ENCODE data around the gene ZFX. TPM values are rescaled to one million over a fixed set of nuclear protein-coding genes. Genes with fewer than 3 reads are reported as not detected.

The ZFX gene
- total and polyA plus RNA-seq, 2 of the 8 experiments (the other 6 are each of a cell fraction or from before 2014, with no cell fraction given) = 2.8 to 22.0 TPM

DNA sequence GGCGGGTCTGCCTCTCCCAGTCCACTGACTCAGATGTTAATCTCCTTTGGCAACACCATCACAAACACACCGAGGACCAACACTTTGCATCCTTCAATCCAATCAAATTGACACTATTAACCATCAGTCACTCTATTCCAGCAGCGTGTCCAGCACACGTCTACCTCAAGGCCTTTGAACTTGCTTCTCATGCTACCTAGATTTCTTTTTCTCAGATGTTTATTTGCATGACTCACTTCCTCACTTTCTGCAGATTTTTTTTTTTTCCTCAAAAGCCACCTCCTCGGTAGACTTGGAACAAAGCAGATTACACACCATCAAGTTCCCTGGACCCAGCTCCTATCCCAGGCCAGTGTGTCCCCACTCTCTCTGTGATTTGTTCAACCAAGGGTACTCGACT, 114.9 kb downstream of the ZFX start:
- Histone ChIP-seq H3K4ac (replicated peaks; ENCODE audit: insufficient read length, low read depth, low read length) (no peak overlapping the region), H3K18ac (ENCODE audit: extremely low read depth, low read length) (no peak overlapping the region), H4K20me1 (replicated peaks in 1 of 2; ENCODE audit: control insufficient read depth in 1 of 2, insufficient read depth in 2 of 2, low read length in 2 of 2) (no peaks in the 10 kb centered on the region), H4K5ac (ENCODE audit: insufficient read length, low read depth, low read length) (no peak overlapping the region), H3K14ac (ENCODE audit: insufficient read length) (no peak overlapping the region), H3K4me3 (ENCODE audit: extremely low read depth in 1 of 4, insufficient read depth in 2 of 4, low read depth in 3 of 4, low read length in 4 of 4) (no peak overlapping the region), H3K79me1 (ENCODE audit: low read depth, low read length) (no peaks in the 10 kb centered on the region), H3K27ac (ENCODE audit: low read depth, low read length) (no peak overlapping the region), H3K27me3 (replicated peaks in 1 of 4; ENCODE audit: control insufficient read depth in 3 of 4, extremely low read depth in 1 of 4, insufficient read depth in 3 of 4, low read length in 3 of 4) (no peaks in the 10 kb centered on the region), H3K4me1 (replicated peaks in 1 of 4; ENCODE audit: control insufficient read depth in 3 of 4, insufficient read depth in 4 of 4, low read length in 3 of 4) (no peaks in the 10 kb centered on the region), H2BK20ac (ENCODE audit: low read length) (no peak overlapping the region), H2AFZ (ENCODE audit: low read length) (no peak overlapping the region), H3K9me3 (ENCODE audit: insufficient read depth in 2 of 2, low read depth in 1 of 2, low read length in 1 of 2) (no peaks in the 10 kb centered on the region), H3K36me3 (ENCODE audit: control insufficient read depth in 2 of 4, insufficient read depth in 4 of 4, low read length in 3 of 4) (no peaks in the 10 kb centered on the region), H3K56ac (replicated peaks; ENCODE audit: insufficient read length, low read depth, low read length) (no peak overlapping the region), H2BK5ac (ENCODE audit: low read depth, low read length) (no peak overlapping the region), H4K8ac (ENCODE audit: extremely low read depth, insufficient read depth, low read length) (no peak overlapping the region), H2BK120ac (replicated peaks; ENCODE audit: low read depth, low read length) (no peak overlapping the region), H3K23me2 (ENCODE audit: low read depth, low read length) (no peaks in the 10 kb centered on the region), H2BK12ac (ENCODE audit: low read depth, low read length) (no peak overlapping the region), H2AK5ac (ENCODE audit: low read depth, low read length) (no peak overlapping the region), H3K4me2 (ENCODE audit: insufficient read depth in 1 of 2, low read depth in 2 of 2, low read length in 2 of 2) (no peak overlapping the region), H2BK15ac (ENCODE audit: low read length) (no peak overlapping the region), H3K23ac (ENCODE audit: insufficient read length) (no peak overlapping the region), H4K91ac (replicated peaks; ENCODE audit: insufficient read length, low read length) (no peak overlapping the region), H3K79me2 (ENCODE audit: control insufficient read depth in 1 of 2, insufficient read depth in 2 of 2, low read length in 2 of 2) (no peaks in the 10 kb centered on the region), H3K9ac (replicated peaks in 1 of 4; ENCODE audit: extremely low read depth in 1 of 4, low read depth in 3 of 4, low read length in 3 of 4) (no peak overlapping the region)
- no peak for DNase-seq (ENCODE audit: low read depth in 1 of 2, low spot score in 2 of 2)
- 92% methylated on average over 6 of the region's 6 CpGs; no CpG with 5 or more reads in 1 of the 2 experiments for WGBS, 2 experiments (ENCODE audit: extremely low coverage in 1 of 2, insufficient coverage in 1 of 2, insufficient read length in 1 of 2, insufficient replicate concordance in 2 of 2, low coverage in 1 of 2, low lambda C conversion rate in 2 of 2, missing lambda C conversion rate in 1 of 2)
- FAIRE-seq = no peak
- ChIA-PET CTCF (ENCODE audit: partially characterized antibody) (interaction anchor here (0.9 kb wide), 1 partner anchor 132 kb away, joined by 3 read pairs; no protein-coding TSS in a partner anchor), POLR2A (ENCODE audit: partially characterized antibody) (no interaction called here)
- TF ChIP-seq SP2 (IDR thresholded peaks at IDR 0.05; ENCODE audit: low read length) = no peak
- TF ChIP-seq SIX5 (IDR thresholded peaks at IDR 0.05; ENCODE audit: low read depth, low read length) = no peak
- no peak for TF ChIP-seq RXRA (IDR thresholded peaks at IDR 0.05; ENCODE audit: insufficient read depth, low read depth, low read length)
- TF ChIP-seq EP300 (IDR thresholded peaks at IDR 0.05; ENCODE audit: borderline replicate concordance in 1 of 2, low read depth in 2 of 2, low read length in 2 of 2) = no peak
- TF ChIP-seq SIRT6 (IDR thresholded peaks at IDR 0.05; ENCODE audit: low read length) = no peak
- TF ChIP-seq JUN (IDR thresholded peaks at IDR 0.05; ENCODE audit: low read depth, low read length) = no peak
- TF ChIP-seq CBX5 (IDR thresholded peaks at IDR 0.05; ENCODE audit: low read depth, low read length) = no peak
- no peak for TF ChIP-seq PHF8 (conservative IDR thresholded peaks at IDR 0.05; ENCODE audit: low read depth, low read length)

Measured in H1 (cell line).